ENCODE results near the gene COPE. TPM values are rescaled to one million over a fixed set of nuclear protein-coding genes. Genes with fewer than 3 reads are reported as not detected.

The COPE gene
- total RNA-seq, 2 donors from 2014 or later = 134 to 266 TPM

DNA sequence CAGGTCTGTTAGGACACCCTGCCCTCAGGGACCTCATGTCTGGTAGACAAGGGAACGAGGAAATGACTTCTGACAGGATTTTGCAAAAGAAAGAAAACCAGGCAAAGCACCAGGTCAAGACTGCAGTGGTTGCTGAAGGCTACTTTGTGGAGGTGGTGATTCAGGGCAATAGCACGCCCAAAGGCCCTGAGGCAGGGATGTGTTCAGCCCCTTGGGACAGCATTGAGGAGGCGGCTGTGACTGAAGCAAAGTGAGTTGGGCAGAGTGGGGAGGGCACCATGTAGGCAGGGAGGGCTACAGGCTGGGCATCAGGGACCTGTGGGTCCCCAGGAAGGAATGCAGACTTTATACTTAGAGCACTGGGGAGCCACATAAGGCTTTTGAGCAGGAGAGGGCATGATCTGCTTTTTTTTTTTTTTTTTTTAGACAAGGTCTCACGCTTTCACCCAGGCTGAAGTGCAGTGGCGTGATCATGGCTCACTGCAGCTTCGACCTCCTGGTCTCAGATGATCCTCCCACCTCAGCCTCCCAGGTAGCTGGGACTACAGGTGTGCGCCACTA, 32.6 kb upstream of the COPE start:
- H3K27me3 ChIP-seq (replicated peaks; ENCODE audit: insufficient read depth) = no peaks in the 10 kb centered on the region
- H3K36me3 ChIP-seq = no peaks in the 10 kb centered on the region
- DNase-seq (ENCODE audit: low spot score) (no peak), ATAC-seq (ENCODE audit: insufficient number of reproducible peaks, low FRiP score, low read depth) (no peak)
- TF ChIP-seq, protein P1, sequence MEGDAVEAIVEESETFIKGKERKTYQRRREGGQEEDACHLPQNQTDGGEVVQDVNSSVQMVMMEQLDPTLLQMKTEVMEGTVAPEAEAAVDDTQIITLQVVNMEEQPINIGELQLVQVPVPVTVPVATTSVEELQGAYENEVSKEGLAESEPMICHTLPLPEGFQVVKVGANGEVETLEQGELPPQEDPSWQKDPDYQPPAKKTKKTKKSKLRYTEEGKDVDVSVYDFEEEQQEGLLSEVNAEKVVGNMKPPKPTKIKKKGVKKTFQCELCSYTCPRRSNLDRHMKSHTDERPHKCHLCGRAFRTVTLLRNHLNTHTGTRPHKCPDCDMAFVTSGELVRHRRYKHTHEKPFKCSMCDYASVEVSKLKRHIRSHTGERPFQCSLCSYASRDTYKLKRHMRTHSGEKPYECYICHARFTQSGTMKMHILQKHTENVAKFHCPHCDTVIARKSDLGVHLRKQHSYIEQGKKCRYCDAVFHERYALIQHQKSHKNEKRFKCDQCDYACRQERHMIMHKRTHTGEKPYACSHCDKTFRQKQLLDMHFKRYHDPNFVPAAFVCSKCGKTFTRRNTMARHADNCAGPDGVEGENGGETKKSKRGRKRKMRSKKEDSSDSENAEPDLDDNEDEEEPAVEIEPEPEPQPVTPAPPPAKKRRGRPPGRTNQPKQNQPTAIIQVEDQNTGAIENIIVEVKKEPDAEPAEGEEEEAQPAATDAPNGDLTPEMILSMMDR (IDR thresholded peaks at IDR 0.05) = no peak
- H3K4me3 ChIP-seq = no peak overlapping the region
- no peak overlapping the region for H3K27ac ChIP-seq
- H3K4me1 ChIP-seq (ENCODE audit: control insufficient read depth in 1 of 2, low read depth in 2 of 2) = no peaks in the 10 kb centered on the region
- H3K9me3 ChIP-seq = no peaks in the 10 kb centered on the region

DNA sequence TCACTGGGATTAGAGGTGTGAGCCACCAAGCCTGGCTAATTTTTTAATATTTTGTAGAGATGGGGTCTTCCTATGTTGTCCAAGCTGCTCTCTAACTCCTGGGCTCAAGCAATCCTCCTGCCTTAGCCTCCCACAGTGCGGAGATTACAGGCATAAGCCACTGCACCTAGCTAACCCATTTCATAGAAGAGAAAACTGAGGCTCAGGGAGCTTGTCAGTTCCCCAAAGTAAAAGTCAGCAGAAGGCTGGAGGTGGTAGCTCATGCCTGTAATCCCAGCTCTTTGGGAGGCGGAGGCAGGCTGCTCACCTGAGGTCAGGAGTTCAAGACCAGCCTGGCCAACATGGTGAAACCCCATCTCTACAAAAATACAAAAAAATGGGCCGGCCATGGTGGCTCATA, 30.7 kb upstream of the COPE start:
- DNase-seq (ENCODE audit: low spot score) (no peak), ATAC-seq (ENCODE audit: insufficient number of reproducible peaks, low FRiP score, low read depth) (no peak)
- Histone ChIP-seq H3K27ac (no peak overlapping the region), H3K4me3 (no peak overlapping the region), H3K9me3 (no peaks in the 10 kb centered on the region), H3K36me3 (no peaks in the 10 kb centered on the region), H3K27me3 (replicated peaks; ENCODE audit: insufficient read depth) (no peaks in the 10 kb centered on the region), H3K4me1 (ENCODE audit: control insufficient read depth in 1 of 2, low read depth in 2 of 2) (no peaks in the 10 kb centered on the region)
- TF ChIP-seq, protein P1 (IDR thresholded peaks at IDR 0.05) = no peak

DNA sequence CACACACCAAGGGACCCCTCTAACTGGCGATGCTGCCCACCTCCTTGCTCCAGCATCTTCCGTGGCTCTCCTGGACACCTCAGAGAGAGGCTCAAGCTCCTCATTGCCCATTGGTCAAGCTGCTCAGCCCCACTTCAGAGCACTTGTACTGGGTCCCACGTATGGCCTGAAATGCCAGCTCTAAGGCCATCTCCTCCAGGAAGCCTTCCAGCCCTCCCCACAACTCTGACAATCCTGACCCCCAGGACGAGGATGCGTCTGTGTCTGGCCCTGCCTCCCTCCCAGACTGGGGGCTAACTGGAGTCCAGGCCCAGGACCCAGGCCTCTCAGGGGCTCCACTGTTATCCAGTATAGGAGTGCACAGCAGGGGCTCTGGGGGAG, 29.8 kb upstream of the COPE start:
- no peaks in the 10 kb centered on the region for H3K27me3 ChIP-seq (replicated peaks; ENCODE audit: insufficient read depth)
- H3K27ac ChIP-seq = no peak overlapping the region
- H3K9me3 ChIP-seq = no peaks in the 10 kb centered on the region
- no peaks in the 10 kb centered on the region for H3K4me1 ChIP-seq (ENCODE audit: control insufficient read depth in 1 of 2, low read depth in 2 of 2)
- TF ChIP-seq, protein P1 (IDR thresholded peaks at IDR 0.05) = no peak
- no peaks in the 10 kb centered on the region for H3K36me3 ChIP-seq
- DNase-seq (ENCODE audit: low spot score) = no peak
- no peak overlapping the region for H3K4me3 ChIP-seq
- no peak for ATAC-seq (ENCODE audit: insufficient number of reproducible peaks, low FRiP score, low read depth)

DNA sequence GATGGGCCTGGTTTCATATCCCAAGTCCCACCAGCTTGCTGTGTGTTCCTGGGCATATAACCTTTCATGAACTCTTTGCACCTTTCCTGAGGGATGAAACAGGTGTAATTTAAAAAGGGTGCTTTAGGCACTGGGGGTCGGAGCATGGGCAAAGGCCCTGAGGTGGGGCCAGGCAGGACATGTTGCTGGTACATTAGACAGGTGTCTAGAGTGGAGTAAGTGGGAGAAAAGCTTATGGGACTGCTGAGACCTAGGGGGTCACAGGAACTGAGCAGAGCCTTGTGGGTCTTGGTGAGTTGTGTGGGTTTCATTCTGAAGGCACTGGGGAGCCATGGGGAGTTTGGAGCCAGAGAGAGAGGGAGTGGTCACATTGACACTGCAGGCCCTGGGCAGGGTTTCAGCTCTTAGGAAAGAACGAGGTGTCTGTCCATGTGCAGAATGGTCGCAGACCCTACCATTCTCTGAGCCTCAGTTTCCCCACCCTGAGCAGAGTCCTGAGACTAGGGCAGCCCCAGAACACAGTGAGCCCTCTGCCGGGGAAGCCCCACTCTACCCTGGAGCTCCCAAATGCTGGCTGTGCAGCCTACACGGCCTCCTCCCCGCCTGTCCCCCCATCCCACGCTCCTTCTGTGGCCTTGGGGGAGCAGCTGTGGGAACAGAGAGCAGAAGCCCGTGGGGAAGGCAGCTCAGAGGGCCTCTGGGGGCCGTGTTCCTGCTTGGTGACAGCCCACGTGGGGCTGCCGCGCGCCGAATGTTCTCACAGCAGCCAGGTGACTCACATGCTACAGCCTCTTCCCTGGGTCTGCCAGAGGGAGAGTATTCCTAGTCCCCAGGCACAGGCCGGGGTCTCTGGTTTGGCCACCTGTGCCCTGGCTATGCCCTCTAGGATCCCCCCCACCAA, 29.1 kb upstream of the COPE start:
- Histone ChIP-seq H3K4me1 (ENCODE audit: control insufficient read depth in 1 of 2, low read depth in 2 of 2) (no peaks in the 10 kb centered on the region), H3K9me3 (no peaks in the 10 kb centered on the region), H3K27ac (no peak overlapping the region), H3K36me3 (no peaks in the 10 kb centered on the region), H3K4me3 (no peak overlapping the region), H3K27me3 (replicated peaks; ENCODE audit: insufficient read depth) (no peaks in the 10 kb centered on the region)
- ATAC-seq (ENCODE audit: insufficient number of reproducible peaks, low FRiP score, low read depth) = no peak
- DNase-seq (ENCODE audit: low spot score) = no peak
- TF ChIP-seq, protein P1 (IDR thresholded peaks at IDR 0.05) = no peak

DNA sequence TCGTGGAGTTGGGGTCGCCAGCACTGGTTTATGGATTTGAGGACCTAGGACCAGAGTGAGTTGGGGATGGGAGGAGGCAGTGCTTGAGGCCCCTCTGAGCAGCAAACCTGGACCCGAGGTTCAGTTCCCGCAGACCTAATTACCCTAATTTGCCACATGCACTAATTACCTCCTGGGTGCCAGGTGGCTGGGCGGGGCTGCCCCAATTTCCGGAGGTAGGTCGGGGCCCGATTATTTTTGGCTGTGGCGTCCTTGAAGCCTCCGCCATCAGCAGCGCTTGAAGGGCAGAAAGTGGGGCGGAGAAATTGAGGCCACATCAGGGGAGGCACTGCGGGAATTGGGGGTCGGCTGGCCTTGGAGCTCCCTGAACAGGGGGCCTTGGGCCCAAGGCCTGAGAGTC, 27.7 kb upstream of the COPE start:
- ATAC-seq (ENCODE audit: insufficient number of reproducible peaks, low FRiP score, low read depth) (no peak), DNase-seq (ENCODE audit: low spot score) (no peak)
- TF ChIP-seq, protein P1 (IDR thresholded peaks at IDR 0.05) = no peak
- H3K27me3 ChIP-seq (replicated peaks; ENCODE audit: insufficient read depth) = no peaks in the 10 kb centered on the region
- no peak overlapping the region for H3K4me3 ChIP-seq
- no peaks in the 10 kb centered on the region for H3K9me3 ChIP-seq
- H3K36me3 ChIP-seq = no peaks in the 10 kb centered on the region
- no peaks in the 10 kb centered on the region for H3K4me1 ChIP-seq (ENCODE audit: control insufficient read depth in 1 of 2, low read depth in 2 of 2)
- H3K27ac ChIP-seq = no peak overlapping the region

All from thoracic aorta (tissue), 2 donors.